Stimulated activated CD8-positive, alpha-beta memory T cell treated with anti-CD3 and anti-CD28 coated beads, Interleukin-15, amount 100 ng/mL, for 24 hours (primary cell): ENCODE results near the gene RBBP8NL.

Source experiments
- DNase-seq: peaks from one replicate; pipeline ENCODE4 v3.0.0-alpha.2; 2020; ENCODE audit warnings: low read depth

The RBBP8NL gene

GRCh38 chr20:62461157-62461556 is 33.8 kb upstream of the RBBP8NL start:
- no peak for DNase-seq

DNA sequence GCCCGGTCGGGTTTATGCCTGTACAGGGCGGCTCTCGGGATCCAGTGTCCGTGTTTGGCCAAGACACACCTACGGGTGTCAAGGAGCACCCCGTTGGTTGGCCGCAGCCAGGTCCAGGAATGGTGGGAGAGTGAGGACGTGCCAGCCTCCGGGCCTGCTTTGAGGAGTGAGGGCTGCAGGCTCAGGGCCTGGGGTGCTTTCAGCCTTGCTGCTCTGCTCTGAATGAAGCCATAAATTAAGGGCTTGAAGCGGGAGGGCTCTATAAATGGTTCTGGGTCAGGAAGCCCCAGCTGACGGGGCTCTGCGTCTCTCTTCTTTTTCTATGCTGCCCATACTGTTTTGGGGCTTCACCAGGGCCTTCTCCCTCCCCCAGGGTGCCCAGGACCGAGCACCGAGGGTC is 33.3 kb upstream of the RBBP8NL start:
- DNase-seq: no peak

GRCh38 chr20:62459488-62459887 is 32.1 kb upstream of the RBBP8NL start:
- DNase-seq: no peak

- no peak for DNase-seq
These were observed 31.2 kb upstream of the RBBP8NL start for GRCh38 chr20:62458275-62459251.

GRCh38 chr20:62457831-62458230 is 30.5 kb upstream of the RBBP8NL start:
- no peak for DNase-seq

- DNase-seq: no peak
These were observed 29.8 kb upstream of the RBBP8NL start for GRCh38 chr20:62457098-62457497.

- DNase-seq: no peak
These were observed 28.6 kb upstream of the RBBP8NL start for GRCh38 chr20:62455929-62456328.

GRCh38 chr20:62454904-62455636 is 27.7 kb upstream of the RBBP8NL start:
- no peak for DNase-seq

- no peak for DNase-seq
These were observed 26.0 kb upstream of the RBBP8NL start for GRCh38 chr20:62453186-62453808.

DNA sequence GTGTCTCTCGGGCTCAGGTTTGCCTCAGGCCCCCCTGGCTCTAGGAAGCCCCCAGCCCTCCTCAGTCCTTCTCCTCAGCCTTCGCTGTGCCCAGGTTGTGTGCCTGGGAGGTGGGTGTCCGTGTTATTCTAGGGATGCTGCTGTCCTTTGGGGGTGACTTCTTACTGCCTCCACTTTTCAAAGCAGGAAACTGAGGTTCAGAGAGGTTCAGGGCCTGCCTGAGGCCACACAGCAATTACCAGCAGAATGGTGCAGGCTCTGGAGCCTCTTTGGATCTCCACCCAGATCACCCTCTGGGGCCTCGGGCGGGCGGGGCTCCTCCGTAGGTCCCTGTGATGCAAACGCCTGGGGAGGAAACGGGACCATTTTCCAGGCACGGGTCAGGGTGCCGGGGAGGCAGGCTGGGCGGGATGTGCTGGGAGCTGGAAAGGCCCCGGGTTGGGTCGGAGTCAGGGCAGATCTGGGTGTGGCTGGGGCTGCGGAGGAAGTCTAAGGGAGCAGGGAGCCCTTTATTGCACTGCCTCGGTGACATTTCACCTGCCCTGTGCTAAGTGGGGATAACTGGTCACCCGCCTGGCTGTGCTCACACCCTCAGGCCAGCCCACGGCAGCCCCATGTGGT is 25.2 kb upstream of the RBBP8NL start:
- no peak for DNase-seq

- no peak for DNase-seq
These were observed 24.6 kb upstream of the RBBP8NL start for GRCh38 chr20:62451970-62452369.

DNA sequence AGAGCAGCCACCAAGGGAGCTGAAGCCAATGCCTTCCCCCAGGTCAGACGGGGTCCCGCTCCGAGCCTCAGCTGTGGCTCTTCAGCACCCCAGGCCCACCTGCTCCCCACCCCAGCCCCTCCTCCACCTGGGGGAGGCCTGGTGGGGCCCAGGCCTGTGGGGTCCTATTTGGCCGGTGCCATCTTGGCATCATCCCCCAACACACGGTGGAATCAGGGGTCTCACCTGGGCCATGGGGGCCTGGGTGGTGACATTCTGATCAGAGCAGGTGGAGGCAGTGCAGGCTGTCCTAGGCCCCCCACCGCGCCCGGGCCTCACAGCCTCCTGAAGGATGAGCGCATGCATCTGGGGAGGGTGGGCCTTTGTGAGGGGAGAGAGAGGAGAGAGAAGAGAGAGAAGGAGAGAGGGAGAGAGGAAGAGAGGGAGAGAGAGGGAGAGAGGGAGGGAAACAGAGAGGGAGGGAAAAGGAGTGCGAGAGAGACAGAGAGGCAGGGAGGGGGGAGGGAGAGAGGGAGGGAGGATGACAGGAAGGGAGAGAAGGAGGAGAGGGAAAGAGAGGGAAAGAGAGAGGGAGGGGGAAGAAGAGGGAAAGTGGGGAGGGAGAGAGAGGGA is 23.9 kb upstream of the RBBP8NL start:
- no peak for DNase-seq

- no peak for DNase-seq
These were observed 22.8 kb upstream of the RBBP8NL start for GRCh38 chr20:62449951-62450691.

DNA sequence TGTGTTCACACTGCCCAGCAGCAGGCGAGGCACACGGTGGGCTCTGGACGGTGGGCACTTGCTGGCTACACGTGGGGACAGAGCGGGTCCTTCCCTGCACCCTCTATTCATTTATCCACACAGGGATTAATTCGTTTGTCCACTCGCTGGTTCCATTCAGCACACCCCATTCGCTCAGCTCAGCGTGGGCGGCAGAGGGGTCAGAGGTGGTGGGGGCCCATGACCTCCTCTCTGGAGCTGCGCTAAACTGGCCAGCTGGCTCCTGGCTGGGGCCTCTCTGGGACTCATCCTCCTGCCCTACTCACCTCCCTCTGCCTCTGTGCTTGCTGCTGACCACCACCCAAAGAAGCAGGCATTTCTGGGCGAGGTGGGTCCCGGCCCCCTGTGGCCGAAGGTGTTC is 21.4 kb upstream of the RBBP8NL start:
- no peak for DNase-seq

DNA sequence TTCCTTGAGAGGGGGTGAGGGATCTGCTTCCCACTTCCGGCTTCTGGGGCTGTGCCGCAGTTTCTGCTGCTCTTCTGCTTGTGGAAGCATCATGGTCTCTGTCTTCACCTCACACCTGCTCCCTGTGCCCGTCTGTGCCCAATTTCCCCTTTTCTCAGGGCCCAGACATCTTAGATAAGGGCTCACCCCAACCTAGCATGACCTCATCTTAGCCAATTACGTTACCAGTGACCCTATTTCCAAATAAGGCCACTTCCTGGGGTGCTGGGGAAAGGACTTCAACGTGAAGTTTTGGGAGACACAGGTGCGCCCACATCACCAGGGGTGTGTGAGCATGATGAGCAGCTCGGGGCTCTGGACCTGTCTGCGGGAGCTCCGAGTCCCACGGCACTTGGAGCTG is 20.7 kb upstream of the RBBP8NL start:
- DNase-seq: no peak

DNA sequence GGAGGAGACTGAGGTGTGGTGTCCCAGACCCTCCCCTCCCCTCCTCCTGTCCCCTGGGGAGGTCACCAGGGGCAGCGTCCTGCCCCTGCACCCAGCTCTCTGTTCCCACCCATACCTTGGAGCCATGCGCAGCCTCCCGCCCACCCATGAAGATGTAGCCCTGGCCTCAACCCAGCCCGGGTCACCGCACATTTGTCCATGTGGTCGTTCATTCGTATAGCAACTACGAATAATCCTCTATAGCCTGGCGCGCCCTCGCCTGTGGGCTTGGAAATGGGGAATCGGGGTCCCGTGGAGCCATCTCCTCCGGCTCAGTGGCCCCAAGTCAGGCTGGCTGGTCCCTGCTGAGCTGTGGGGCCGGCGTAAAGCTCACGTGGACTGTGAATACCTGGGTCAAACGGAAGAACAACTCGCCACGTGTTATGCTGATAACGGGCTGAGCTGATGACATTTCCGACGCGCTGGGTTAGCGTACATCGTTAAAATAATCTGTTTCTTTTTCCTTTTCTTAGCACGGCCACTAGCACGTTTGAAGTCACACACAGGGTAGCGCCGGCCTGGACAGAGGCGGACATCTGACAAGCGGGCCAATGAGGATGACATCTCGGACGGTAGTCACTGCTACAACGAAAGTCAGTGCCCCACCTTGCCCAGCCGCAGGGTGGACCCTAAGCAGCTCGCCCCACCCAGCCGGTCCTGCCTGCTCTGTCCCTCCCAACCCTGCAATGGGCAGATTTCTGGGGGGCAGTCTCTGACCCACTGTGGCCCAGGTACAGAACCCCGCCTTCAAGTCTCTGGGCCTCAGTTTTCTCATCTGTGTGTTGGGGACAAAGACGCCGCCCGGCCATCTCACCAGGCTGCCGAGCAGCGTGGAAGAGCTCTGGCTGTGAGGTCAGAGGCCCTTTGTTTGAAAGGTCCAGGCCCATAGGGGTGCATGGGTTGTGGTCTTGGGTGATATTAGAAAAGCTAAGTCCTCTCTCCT is 19.8 kb upstream of the RBBP8NL start:
- no peak for DNase-seq

DNA sequence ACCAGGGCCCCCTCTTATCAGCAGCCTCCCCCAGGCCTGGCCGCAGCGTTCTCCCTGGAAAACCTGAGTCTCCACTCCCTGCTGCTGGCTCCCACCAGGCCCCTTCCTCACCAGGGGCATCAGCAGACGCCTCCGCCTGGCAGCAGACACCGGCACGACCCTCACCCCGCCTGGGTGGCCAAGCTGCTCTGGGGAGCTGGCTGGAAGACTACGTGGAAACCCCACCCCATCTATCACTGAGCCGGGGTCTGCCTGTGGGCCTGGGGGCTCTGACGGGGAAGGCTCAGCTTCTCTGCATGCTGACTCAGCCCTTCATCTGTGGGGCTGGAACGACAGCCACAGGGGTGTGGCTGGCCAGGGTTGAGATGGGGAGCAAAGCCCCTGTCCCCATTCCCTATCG is 19.1 kb upstream of the RBBP8NL start:
- DNase-seq: no peak

DNA sequence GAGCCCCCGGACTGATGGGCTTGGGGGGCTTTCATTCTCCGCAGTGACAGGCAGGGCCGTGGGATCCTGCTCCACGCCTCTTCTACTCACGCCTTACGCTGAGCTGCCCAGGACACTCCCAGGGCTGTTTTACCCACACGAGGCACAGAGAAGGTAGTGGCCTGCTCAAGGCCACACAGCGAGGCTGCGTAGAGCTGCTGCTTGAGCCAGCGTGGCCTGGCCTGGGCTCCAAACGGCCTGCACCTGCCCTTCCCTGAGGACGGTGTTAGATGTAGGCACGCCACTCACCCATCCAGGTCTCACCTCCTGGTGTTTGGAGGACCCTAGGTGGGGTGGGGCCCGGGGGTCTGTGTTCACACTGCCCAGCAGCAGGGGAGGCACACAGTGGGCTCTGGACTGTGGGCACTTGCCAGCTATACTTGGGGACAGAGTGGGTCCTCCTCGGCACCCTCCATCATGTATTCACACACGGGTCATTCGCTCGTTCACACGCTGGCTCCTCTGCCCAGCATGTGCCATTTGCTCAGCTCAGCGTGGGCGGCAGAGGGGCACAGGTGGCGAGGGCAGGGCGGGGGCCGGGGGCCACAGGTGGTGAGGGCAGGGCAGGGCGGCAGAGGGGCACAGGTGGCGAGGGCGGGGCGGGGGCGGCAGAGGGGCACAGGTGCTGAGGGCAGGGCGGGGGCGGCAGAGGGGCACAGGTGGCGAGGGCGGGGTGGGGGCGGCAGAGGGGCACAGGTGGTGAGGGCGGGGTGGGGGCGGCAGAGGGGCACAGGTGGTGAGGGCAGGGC is 18.4 kb upstream of the RBBP8NL start:
- no peak for DNase-seq

DNA sequence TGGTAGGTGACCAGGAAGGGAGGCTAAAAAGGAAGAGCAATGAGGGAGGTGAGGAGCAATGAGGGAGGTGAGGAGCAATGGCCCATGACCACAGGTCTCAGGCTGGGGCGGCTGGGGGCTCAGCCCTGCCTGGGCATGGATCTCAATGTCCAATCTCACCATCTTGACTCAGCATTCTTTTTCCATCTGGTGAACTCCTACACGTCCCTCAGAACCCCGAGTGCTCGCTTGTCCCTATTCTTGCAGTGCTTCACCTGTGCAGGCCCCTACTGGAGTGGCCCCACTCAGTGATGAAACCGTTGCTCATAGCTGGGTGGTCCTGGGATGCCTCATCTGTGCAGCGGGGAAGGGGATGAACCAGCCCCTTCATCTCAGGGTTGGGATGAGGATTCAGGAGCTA is 16.9 kb upstream of the RBBP8NL start:
- no peak for DNase-seq
